ENCODE results near the gene ANKS6.

ANKS6 gene

DNA sequence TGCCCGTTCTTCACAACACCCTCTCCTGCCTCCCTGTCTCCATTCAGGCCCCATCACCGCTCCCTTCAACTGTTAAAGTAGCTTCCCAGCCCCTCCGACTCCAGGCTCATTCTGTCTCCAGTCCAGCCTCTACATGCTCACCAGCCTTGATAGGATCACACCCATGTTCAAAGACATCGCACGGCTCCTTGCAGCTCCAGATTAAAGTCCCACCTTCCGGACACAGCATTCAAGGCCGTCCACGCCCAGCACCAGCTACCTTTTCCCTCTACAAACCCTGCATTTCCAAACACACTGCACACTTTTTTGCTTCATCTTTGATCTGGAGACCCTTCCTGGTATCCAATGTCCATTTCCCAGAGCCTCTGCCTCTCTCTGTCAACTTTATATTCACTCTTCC lies 94.0 kb downstream of the ANKS6 start:
- FAIRE-seq = no peak
- DNase-seq (ENCODE audit: insufficient read length, low spot score) = no peak
- TF ChIP-seq PAX5 (IDR thresholded peaks at IDR 0.05; ENCODE audit: insufficient read depth, low read length, severe bottlenecking) (no peak), POU2F2 (IDR thresholded peaks at IDR 0.05; ENCODE audit: low read depth, low read length) (no peak), POLR2AphosphoS5 (IDR thresholded peaks at IDR 0.05; ENCODE audit: low read depth, low read length) (no peak), POLR2A (IDR thresholded peaks at IDR 0.05; ENCODE audit: low read depth, low read length) (no peak), TAF1 (IDR thresholded peaks at IDR 0.05; ENCODE audit: low read depth, low read length) (no peak), SPI1 (IDR thresholded peaks at IDR 0.05; ENCODE audit: low read depth, low read length) (no peak)

DNA sequence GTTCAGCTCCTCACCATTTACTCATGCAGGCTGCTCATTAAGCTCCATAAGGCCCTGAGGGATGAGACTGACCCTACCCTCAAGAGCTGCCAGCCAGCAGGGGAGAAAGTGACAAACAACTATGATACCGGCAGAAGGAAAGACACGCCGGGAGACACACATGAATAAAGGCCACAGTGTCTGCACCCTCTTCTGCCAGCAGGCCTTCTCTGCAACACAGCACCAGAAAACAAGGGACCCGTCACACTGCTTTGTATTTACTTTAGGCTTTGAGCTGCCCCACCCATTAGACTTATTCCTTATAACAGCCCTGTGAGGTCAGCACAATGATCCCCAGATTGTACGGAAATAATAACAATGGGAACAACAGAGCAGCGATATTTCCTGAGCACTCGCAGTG lies 94.8 kb downstream of the ANKS6 start:
- TF ChIP-seq POLR2A (IDR thresholded peaks at IDR 0.05; ENCODE audit: low read depth, low read length) = no peak
- no peak for TF ChIP-seq SPI1 (IDR thresholded peaks at IDR 0.05; ENCODE audit: low read depth, low read length)
- TF ChIP-seq POLR2AphosphoS5 (IDR thresholded peaks at IDR 0.05; ENCODE audit: low read depth, low read length) = no peak
- TF ChIP-seq POU2F2 (IDR thresholded peaks at IDR 0.05; ENCODE audit: low read depth, low read length) = no peak
- FAIRE-seq (no peak), DNase-seq (ENCODE audit: insufficient read length, low spot score) (no peak)

DNA sequence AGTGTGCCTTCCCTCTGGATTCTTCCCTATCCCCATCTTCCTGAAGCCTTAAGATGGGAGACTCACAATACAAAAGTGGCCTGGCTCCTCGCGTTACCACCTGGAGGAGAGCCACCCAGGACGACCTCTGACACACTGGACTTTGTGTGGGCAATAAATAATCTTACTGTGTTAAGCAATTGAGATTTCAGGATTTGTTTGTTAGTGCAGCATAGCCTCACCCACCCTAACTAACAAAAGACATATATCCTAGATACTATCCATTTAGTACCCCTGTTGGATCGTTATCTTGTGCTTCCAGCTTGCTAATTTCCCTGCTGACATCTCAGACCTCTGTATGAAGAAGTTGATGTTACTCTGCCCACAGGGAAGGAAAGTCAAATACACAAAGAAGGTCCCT lies 95.6 kb downstream of the ANKS6 start:
- DNase-seq (ENCODE audit: insufficient read length, low spot score) (no peak), FAIRE-seq (no peak)
- TF ChIP-seq POLR2A (IDR thresholded peaks at IDR 0.05; ENCODE audit: low read depth, low read length) = no peak
- no peak for TF ChIP-seq PAX5 (IDR thresholded peaks at IDR 0.05; ENCODE audit: insufficient read depth, low read length, severe bottlenecking)
- no peak for TF ChIP-seq TAF1 (IDR thresholded peaks at IDR 0.05; ENCODE audit: low read depth, low read length)
- TF ChIP-seq POU2F2 (IDR thresholded peaks at IDR 0.05; ENCODE audit: low read depth, low read length) = no peak
- no peak for TF ChIP-seq POLR2AphosphoS5 (IDR thresholded peaks at IDR 0.05; ENCODE audit: low read depth, low read length)
- TF ChIP-seq SPI1 (IDR thresholded peaks at IDR 0.05; ENCODE audit: low read depth, low read length) = no peak

GRCh38 chr9:98698856-98699255 lies 97.5 kb downstream of the ANKS6 start:
- TF ChIP-seq PAX5 (IDR thresholded peaks at IDR 0.05; ENCODE audit: insufficient read depth, low read length, severe bottlenecking) = no peak
- TF ChIP-seq POLR2AphosphoS5 (IDR thresholded peaks at IDR 0.05; ENCODE audit: low read depth, low read length) = no peak
- no peak for TF ChIP-seq TAF1 (IDR thresholded peaks at IDR 0.05; ENCODE audit: low read depth, low read length)
- TF ChIP-seq SPI1 (IDR thresholded peaks at IDR 0.05; ENCODE audit: low read depth, low read length) = no peak
- no peak for TF ChIP-seq POLR2A (IDR thresholded peaks at IDR 0.05; ENCODE audit: low read depth, low read length)
- no peak for TF ChIP-seq POU2F2 (IDR thresholded peaks at IDR 0.05; ENCODE audit: low read depth, low read length)
- DNase-seq (ENCODE audit: insufficient read length, low spot score) (no peak), FAIRE-seq (no peak)

GRCh38 chr9:98694943-98695342 lies 101.4 kb downstream of the ANKS6 start:
- FAIRE-seq (no peak), DNase-seq (ENCODE audit: insufficient read length, low spot score) (no peak)
- TF ChIP-seq SPI1 (IDR thresholded peaks at IDR 0.05; ENCODE audit: low read depth, low read length) = no peak
- TF ChIP-seq POU2F2 (IDR thresholded peaks at IDR 0.05; ENCODE audit: low read depth, low read length) = no peak
- TF ChIP-seq TAF1 (IDR thresholded peaks at IDR 0.05; ENCODE audit: low read depth, low read length) = no peak
- TF ChIP-seq POLR2A (IDR thresholded peaks at IDR 0.05; ENCODE audit: low read depth, low read length) = no peak
- TF ChIP-seq POLR2AphosphoS5 (IDR thresholded peaks at IDR 0.05; ENCODE audit: low read depth, low read length) = no peak
- TF ChIP-seq PAX5 (IDR thresholded peaks at IDR 0.05; ENCODE audit: insufficient read depth, low read length, severe bottlenecking) = no peak

DNA sequence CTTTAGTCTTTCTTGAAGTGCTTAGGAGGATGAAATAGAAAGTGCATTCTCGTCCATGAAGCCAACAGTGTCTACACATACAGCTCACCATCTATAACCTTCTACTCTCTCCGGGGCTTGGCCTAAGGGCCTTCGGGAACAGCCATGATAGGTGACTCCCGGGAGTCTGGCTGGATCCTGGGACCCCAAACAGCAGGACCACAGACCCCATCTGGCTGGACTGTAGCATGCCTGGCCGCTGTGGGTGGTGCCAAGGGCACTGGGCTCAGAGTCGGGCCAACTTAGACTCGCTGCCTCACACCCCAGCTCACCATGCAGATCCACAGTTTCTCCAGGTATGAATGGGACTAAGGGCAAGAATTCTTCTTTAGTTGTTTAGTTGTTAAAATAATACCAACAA lies 104.0 kb downstream of the ANKS6 start:
- no peak for DNase-seq (ENCODE audit: insufficient read length, low spot score)
- TF ChIP-seq POLR2A (IDR thresholded peaks at IDR 0.05; ENCODE audit: low read depth, low read length) = no peak
- no peak for FAIRE-seq

GRCh38 chr9:98691890-98692289 lies 104.5 kb downstream of the ANKS6 start:
- TF ChIP-seq PAX5 (IDR thresholded peaks at IDR 0.05; ENCODE audit: insufficient read depth, low read length, severe bottlenecking) (no peak), POLR2AphosphoS5 (IDR thresholded peaks at IDR 0.05; ENCODE audit: low read depth, low read length) (no peak)
- FAIRE-seq (no peak), DNase-seq (ENCODE audit: insufficient read length, low spot score) (no peak)

DNA sequence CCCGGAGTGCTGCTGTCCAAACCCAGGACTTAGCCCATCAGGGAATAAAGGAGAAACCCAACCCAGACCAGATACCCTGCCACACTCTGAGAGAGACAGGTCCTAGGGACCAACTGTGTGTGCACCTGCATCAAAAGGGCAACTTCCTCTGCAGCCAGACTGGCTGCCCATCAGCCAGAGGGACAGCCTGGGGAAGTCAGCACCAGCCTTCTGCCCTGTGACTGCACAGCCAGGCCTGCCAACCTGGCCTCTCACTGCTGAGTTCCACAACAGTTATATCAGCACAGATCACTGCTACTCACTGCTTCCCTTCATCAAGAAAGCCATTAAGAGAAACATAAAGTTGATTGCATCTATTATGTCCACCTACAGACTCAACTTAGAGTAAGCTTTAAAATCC lies 105.7 kb downstream of the ANKS6 start:
- DNase-seq (ENCODE audit: insufficient read length, low spot score) = no peak
- TF ChIP-seq POLR2AphosphoS5 (IDR thresholded peaks at IDR 0.05; ENCODE audit: low read depth, low read length) = no peak
- TF ChIP-seq SPI1 (IDR thresholded peaks at IDR 0.05; ENCODE audit: low read depth, low read length) = no peak
- no peak for TF ChIP-seq PAX5 (IDR thresholded peaks at IDR 0.05; ENCODE audit: insufficient read depth, low read length, severe bottlenecking)
- no peak for TF ChIP-seq TAF1 (IDR thresholded peaks at IDR 0.05; ENCODE audit: low read depth, low read length)
- no peak for TF ChIP-seq POLR2A (IDR thresholded peaks at IDR 0.05; ENCODE audit: low read depth, low read length)
- TF ChIP-seq POU2F2 (IDR thresholded peaks at IDR 0.05; ENCODE audit: low read depth, low read length) = no peak
- FAIRE-seq = no peak

GRCh38 chr9:98688710-98689495 lies 107.5 kb downstream of the ANKS6 start:
- FAIRE-seq = no peak

DNA sequence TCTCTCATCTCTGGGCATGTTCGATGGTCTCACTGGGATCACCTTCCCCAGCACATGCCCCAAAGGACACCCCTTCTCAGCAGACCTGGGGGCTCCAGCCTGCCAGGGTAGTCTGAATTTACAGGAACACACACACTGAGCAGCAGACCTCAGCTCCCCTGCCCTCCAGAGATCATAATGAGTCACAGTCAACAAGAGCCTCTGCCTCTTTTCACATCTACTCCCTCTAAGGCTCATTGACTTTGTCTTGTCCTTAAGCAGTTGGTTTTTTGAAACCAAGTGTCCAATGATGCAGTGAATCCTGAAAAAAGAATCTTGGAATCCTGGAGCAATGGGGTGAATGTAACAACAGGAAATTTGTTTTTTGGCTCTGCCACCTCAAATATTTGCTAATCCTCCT lies 108.4 kb downstream of the ANKS6 start:
- FAIRE-seq = no peak
- TF ChIP-seq POLR2A (IDR thresholded peaks at IDR 0.05; ENCODE audit: low read depth, low read length) (no peak), POU2F2 (IDR thresholded peaks at IDR 0.05; ENCODE audit: low read depth, low read length) (no peak), SPI1 (IDR thresholded peaks at IDR 0.05; ENCODE audit: low read depth, low read length) (no peak), POLR2AphosphoS5 (IDR thresholded peaks at IDR 0.05; ENCODE audit: low read depth, low read length) (no peak), TAF1 (IDR thresholded peaks at IDR 0.05; ENCODE audit: low read depth, low read length) (no peak), PAX5 (IDR thresholded peaks at IDR 0.05; ENCODE audit: insufficient read depth, low read length, severe bottlenecking) (no peak)
- DNase-seq (ENCODE audit: insufficient read length, low spot score) = no peak

More at GRCh38 chr9:98688710-98689495, 107.5 kb downstream of the ANKS6 start:
- no peak for DNase-seq (ENCODE audit: insufficient read length, low spot score)
- TF ChIP-seq TAF1 (IDR thresholded peaks at IDR 0.05; ENCODE audit: low read depth, low read length) = no peak
- no peak for TF ChIP-seq POU2F2 (IDR thresholded peaks at IDR 0.05; ENCODE audit: low read depth, low read length)
- no peak for TF ChIP-seq SPI1 (IDR thresholded peaks at IDR 0.05; ENCODE audit: low read depth, low read length)
- no peak for TF ChIP-seq POLR2A (IDR thresholded peaks at IDR 0.05; ENCODE audit: low read depth, low read length)
